Adrenal gland (tissue), 5 donors: ENCODE measurements around the gene PCCB.

Source experiments
- CTCF ChIP-seq, 6 experiments: fragments of 450-650 bp in 4 of 6; fragments of 200-600 bp in 2 of 6; sonication (generic) in 1 of 6; IDR thresholded peaks; 1 replicate in 5 of 6; 2 replicates in 1 of 6; pipeline versions ENCODE4 v1.5.1 to v1.8.0; 2016 to 2021; ENCODE audit warnings: antibody characterized with exemption in 6 of 6, mild to moderate bottlenecking in 2 of 6, moderate library complexity in 1 of 6
- POLR2A ChIP-seq, 2 donors: fragments of 450-650 bp; IDR thresholded peaks; one replicate each; pipeline ENCODE4 v1.6.1; 2017; ENCODE audit warnings: antibody characterized with exemption in 2 of 2, mild to moderate bottlenecking in 2 of 2, moderate library complexity in 1 of 2
- donor health status: DM: no; HTN: no; CAD: no.

- TF ChIP-seq POLR2A (IDR thresholded peaks at IDR 0.05) (no peak), CTCF (IDR thresholded peaks at IDR 0.05) (no peak)
These were observed 12.0 kb upstream of the PCCB start for GRCh38 chr3:136237961-136238649.
